Kidney (tissue), 14 donors: Measurements from ENCODE around the gene SLC4A7. TPM values are rescaled to one million over a fixed set of nuclear protein-coding genes. Genes with fewer than 3 reads are reported as not detected.

Experiments used
- DNase-seq, 5 donors: peaks; one replicate each; pipeline ENCODE4 v3.0.0-alpha.2; 2013 to 2020
- FAIRE-seq: peaks from 2 replicates; lab custom pipeline; 2012; peaks lifted over from hg19 to GRCh38; lab: Jason Lieb, UNC
- H3K27ac ChIP-seq, 2 donors: one replicate each; pipeline ENCODE4 v1.7.0; 2013; ENCODE audit warnings: low read depth in 2 of 2, low read length in 2 of 2, inconsistent platforms in 1 of 2
- H3K27me3 ChIP-seq: one replicate; pipeline ENCODE4 v1.7.1; 2013; ENCODE audit warnings: low read length, inconsistent platforms; ENCODE audit not compliant: control insufficient read depth, insufficient read depth
- H3K36me3 ChIP-seq, 3 donors: one replicate each; pipeline versions ENCODE4 v1.7.0 to v1.7.1; 2013; ENCODE audit warnings: low read length in 3 of 3, control low read depth in 1 of 3, inconsistent platforms in 1 of 3; ENCODE audit not compliant: insufficient read depth in 3 of 3, control insufficient read depth in 2 of 3
- H3K4me1 ChIP-seq, 3 donors: one replicate each; pipeline versions ENCODE4 v1.7.0 to v1.7.1; 2013; ENCODE audit warnings: low read length in 3 of 3, inconsistent platforms in 1 of 3, low read depth in 1 of 3; ENCODE audit not compliant: control insufficient read depth in 2 of 3, insufficient read depth in 2 of 3
- H3K4me3 ChIP-seq, 3 donors: one replicate each; pipeline versions ENCODE4 v1.7.0 to v1.8.1; 2013; ENCODE audit warnings: low read length in 3 of 3, control low read depth in 1 of 3, inconsistent platforms in 1 of 3
- H3K9ac ChIP-seq, 3 donors: one replicate each; pipeline versions ENCODE4 v1.7.0 to v1.7.1; 2013; ENCODE audit warnings: low read length in 3 of 3, control low read depth in 1 of 3, inconsistent platforms in 1 of 3
- H3K9me3 ChIP-seq, 3 donors: one replicate each; pipeline versions ENCODE4 v1.7.0 to v1.7.1; 2013; ENCODE audit warnings: low read length in 3 of 3, control low read depth in 1 of 3, inconsistent platforms in 1 of 3; ENCODE audit not compliant: control insufficient read depth in 2 of 3, insufficient read depth in 1 of 3
- intact Hi-C: fragments of 100-400 bp; cut with DNase I; formaldehyde crosslinking; loops from one replicate; pipeline ENCODE4 v1.11.1; 2022
- polyA plus RNA-seq: library from polyadenylated mRNA; stranded (reverse); fragments of 350-450 nt; fragmentation: Illumina TruSeq; extraction: RNeasy Lipid Tissue Mini Kit (QIAGEN cat#74804); gene quantifications from one replicate; pipeline ENCODE4 v1.2.3, GENCODE V29; 2014; ENCODE audit warnings: low read depth, low replicate concordance; ENCODE audit not compliant: insufficient read depth
- total RNA-seq: library from RNA; stranded (reverse); fragmentation: NEBNext Ultra II Directional; extraction: Animal tissue kit (Norgen Biotek cat#: 25700); gene quantifications from one replicate; pipeline ENCODE4 v1.2.1, GENCODE V29; 2021
- TF ChIP-seq, protein P1 (sequence below): IDR thresholded peaks from 3 replicates; pipeline ENCODE4 v1.5.1; 2012; ENCODE audit warnings: mild to moderate bottlenecking, moderate library complexity, borderline replicate concordance; ENCODE audit not compliant: insufficient read depth; ENCODE audit errors: extremely low read depth
- donor health status: control.
- donor health status: control.
- donor health status: control.
- donor health status: control.
- donor health status: control.
- donor health status: DM: yes; HTN: yes; CAD: no.
- donor health status: Normal renal cell carcinoma (clear cell type).

Gene SLC4A7
- total and polyA plus RNA-seq, 2 donors from 2014 or later = 3.5 to 47.5 TPM

- DNase-seq = no peak
These were observed 103.5 kb downstream of the SLC4A7 start for GRCh38 chr3:27380433-27381357.

DNA sequence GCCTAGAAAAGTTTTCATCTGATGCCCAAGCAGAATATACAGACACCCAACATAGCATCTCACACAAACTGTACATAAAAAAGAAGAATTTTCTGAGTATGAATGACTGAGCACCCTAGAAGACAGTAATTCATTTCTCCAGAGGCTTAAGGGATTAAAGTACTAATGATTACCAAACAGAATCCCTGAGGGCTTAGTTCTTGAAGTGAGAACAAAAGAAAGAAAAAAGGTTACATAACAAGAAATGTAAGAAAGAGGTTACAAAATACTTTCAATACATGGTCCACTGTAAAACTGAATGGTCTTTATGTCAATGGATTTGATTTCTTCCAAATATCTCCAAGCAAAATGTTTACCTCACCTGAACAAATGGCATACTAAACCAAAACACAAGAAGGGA is 105.9 kb downstream of the SLC4A7 start:
- Histone ChIP-seq H3K27me3 (no peaks in the 10 kb centered on the region), H3K4me3 (no peak overlapping the region), H3K9ac (no peak overlapping the region), H3K4me1 (no peaks in the 10 kb centered on the region), H3K36me3 (no peaks in the 10 kb centered on the region), H3K27ac (no peak overlapping the region), H3K9me3 (no peaks in the 10 kb centered on the region)
- intact Hi-C loops = no loop called here
- TF ChIP-seq, protein P1, sequence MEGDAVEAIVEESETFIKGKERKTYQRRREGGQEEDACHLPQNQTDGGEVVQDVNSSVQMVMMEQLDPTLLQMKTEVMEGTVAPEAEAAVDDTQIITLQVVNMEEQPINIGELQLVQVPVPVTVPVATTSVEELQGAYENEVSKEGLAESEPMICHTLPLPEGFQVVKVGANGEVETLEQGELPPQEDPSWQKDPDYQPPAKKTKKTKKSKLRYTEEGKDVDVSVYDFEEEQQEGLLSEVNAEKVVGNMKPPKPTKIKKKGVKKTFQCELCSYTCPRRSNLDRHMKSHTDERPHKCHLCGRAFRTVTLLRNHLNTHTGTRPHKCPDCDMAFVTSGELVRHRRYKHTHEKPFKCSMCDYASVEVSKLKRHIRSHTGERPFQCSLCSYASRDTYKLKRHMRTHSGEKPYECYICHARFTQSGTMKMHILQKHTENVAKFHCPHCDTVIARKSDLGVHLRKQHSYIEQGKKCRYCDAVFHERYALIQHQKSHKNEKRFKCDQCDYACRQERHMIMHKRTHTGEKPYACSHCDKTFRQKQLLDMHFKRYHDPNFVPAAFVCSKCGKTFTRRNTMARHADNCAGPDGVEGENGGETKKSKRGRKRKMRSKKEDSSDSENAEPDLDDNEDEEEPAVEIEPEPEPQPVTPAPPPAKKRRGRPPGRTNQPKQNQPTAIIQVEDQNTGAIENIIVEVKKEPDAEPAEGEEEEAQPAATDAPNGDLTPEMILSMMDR = no peak
- DNase-seq = no peak
- FAIRE-seq = no peak

More at GRCh38 chr3:27380433-27381357, 103.5 kb downstream of the SLC4A7 start:
- Histone ChIP-seq H3K36me3 (no peaks in the 10 kb centered on the region), H3K9me3 (no peaks in the 10 kb centered on the region), H3K27ac (no peak overlapping the region), H3K9ac (no peak overlapping the region), H3K4me3 (no peak overlapping the region), H3K27me3 (no peaks in the 10 kb centered on the region), H3K4me1 (no peaks in the 10 kb centered on the region)
- FAIRE-seq = no peak
- TF ChIP-seq, protein P1 = no peak
- intact Hi-C loops = no loop called here

- TF ChIP-seq, protein P1 = no peak
- no peaks in the 10 kb centered on the region for H3K36me3 ChIP-seq
- no peaks in the 10 kb centered on the region for H3K9me3 ChIP-seq
- H3K27me3 ChIP-seq = no peaks in the 10 kb centered on the region
- H3K9ac ChIP-seq = no peak overlapping the region
- no peak for DNase-seq
- H3K4me3 ChIP-seq = no peak overlapping the region
- intact Hi-C loops = no loop called here
- no peaks in the 10 kb centered on the region for H3K4me1 ChIP-seq
- H3K27ac ChIP-seq = no peak overlapping the region
- no peak for FAIRE-seq
These were observed 107.9 kb downstream of the SLC4A7 start for GRCh38 chr3:27376109-27376772.
